Hepatic stellate cell (primary cell): ENCODE measurements around the gene CACNB2.
"Not testable (repeated sequence)": the region's sequence is repeated elsewhere in the genome, so short reads cannot be mapped to it uniquely, and the experiment has no call there.

Source experiments
- DNase-seq: peaks from one replicate; pipeline ENCODE4 v3.0.0; 2011; ENCODE audit warnings: low spot score

The CACNB2 gene

DNA sequence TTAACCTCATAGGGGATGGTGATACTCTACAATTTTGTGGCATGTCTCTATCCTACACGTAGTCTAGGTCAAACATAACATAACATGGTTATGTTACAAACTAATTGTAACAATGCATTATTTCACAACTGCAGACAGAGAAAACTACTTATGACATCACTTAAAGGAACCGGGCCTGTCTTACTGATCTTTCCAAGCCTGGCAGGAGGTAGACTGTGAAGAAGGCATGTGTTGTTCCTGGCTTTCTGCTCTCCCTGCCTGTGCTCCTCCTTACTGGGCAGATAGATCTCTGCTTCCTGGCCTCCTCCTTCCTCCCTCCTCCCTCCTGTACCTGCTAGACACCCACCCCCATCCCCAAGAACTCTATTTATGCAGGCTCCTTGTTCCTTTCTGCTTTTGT, 5.4 kb downstream of the CACNB2 start:
- no peak for DNase-seq

DNA sequence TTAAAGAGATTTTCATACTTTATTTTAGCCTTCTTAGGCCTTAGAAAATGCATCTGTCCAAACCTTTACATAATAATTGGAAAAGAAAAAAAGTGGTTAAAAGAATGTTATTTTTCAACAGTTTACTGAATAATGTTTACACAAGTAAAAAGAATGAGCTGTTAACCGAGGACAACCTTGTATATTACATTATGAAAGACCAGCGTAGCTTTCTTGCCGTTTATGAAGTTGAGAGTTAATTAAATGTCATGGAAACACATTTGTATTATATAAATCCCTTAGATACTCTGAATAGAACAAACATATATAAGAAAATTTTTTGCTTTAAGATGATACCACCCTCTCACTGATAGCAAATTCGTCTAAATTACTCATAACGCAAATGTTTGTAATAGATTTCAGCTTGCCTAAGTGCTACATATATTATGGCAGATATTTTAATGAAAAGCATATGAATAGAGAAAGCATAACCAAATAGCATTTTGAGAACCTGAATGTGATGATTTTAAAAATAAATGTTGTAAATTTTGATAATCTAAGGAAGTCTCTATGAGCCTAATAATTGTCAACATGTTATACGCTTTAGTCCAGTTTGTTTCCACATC, 9.1 kb downstream of the CACNB2 start:
- DNase-seq: no peak

DNA sequence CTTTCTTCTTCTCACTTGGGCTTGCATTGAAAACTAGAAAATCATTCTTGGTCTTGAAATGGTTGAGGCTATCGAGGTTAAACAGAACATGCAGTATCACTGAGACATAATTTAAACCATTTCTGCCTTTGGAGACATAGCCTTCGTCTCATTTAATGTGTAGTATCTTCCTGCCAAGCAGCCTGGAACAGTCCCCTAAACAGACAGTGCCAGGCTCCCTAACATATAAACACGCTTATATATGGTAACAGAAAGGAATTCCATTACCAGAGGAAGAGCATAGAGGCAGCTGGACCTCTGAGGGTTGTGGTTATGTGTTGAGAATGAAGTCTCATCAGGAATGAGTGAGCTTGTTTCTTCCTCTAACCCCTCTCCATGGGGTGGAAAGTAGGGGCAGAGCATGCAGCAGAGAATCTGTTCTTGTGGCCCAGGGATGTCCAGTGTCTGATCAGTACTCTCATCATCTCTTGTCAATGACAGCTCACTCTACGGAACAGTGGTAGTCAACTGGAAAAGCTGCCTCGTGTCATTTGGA, 11.2 kb downstream of the CACNB2 start:
- no peak for DNase-seq

DNA sequence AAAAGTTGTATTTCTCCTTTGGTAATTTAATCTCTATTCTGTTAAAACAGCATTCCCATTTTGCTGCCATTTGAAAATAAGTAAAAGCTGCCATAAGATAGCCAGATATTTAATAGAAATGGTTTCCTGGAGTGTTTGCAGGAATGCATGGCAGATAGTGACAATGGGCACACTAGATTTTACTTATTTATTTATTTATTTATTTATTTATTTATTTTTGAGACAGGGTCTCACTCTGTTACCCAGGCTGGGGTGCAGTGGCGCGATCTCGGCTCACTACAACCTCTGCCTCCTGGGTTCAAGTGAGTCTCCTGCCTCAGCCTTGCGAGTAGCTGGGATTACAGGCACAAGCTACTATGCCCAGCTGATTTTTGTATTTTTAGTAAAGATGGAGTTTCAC, 13.2 kb downstream of the CACNB2 start:
- DNase-seq: not testable (repeated sequence)

DNA sequence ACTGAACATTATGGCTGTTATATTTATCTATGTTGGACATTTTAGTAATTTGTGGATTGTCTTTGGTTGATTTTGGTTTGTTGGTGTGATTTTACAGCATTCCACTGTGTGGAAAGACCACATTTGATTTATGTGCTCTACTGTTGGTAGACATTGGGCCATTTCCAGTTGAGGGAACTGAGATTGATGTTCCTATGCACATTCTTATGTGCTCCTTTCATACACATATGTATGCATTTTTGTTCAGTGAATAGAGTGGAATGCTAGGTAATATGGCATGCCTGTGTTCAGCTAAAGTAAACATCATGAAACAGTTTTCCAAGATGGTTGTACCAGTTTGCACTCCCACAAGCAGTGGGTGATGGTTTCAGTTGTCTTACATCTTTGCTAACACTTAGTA, 15.1 kb downstream of the CACNB2 start:
- no peak for DNase-seq

DNA sequence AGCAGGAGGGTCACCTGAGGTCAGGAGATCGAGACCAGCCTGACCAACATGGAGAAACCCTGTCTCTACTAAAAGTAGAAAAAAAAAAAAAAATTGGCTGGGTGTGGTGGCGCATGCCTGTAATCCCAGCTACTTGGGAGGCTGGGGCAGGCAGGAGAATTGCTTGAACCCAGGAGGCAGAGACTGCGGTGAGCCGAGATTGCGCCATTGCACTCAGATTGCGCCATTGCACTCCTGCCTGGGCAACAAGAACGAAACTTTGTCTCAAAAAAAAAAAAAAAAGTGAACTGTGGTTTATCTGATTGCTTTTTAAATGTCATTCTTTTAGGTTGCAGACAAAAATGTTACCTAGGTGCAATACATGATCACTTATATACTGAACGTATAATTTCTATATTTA, 16.6 kb downstream of the CACNB2 start:
- DNase-seq: not testable (repeated sequence)

DNA sequence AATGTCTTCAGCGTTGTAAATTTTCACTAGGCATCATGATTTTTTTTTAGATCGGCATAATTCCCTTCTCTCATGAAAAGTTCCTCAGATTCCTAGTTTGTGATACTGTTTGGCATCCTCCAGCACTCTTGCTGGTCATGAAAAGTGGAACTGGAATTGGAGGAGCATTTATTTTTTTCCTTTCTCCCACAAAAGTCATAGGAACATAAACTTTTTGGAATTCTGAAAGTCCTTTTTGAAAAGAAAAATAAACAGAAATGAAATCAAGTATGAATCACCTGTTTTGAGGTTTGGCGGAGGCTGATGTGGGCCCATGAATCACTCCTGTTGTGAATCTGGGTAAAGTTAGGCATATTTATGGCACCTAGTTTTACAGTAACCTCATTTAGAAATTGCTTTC, 17.7 kb downstream of the CACNB2 start:
- peak; percentile 30 for DNase-seq

DNA sequence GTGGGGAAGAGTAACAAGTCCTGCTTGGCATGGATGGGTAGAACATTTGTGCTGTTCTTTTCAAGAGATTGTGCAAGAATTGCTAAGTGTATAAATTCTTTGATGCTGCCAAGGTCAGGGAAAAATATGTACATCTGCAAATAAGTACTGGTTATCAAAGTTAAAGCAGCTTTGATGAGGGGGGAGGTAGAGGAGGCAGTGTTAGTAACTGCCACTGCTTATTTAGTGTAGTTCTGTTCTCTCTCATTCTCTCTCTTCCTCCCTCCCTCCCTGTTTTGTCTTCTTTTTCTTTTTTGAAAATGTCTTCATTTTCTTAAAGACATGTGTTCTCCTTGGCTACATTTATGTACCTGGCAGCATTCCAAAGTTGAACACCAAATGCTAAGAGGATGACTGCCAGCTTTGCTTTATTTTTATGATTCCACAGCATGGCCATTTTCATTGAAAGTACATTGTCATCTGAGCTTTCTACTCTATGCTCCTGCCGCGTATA, 18.6 kb downstream of the CACNB2 start:
- no peak for DNase-seq

DNA sequence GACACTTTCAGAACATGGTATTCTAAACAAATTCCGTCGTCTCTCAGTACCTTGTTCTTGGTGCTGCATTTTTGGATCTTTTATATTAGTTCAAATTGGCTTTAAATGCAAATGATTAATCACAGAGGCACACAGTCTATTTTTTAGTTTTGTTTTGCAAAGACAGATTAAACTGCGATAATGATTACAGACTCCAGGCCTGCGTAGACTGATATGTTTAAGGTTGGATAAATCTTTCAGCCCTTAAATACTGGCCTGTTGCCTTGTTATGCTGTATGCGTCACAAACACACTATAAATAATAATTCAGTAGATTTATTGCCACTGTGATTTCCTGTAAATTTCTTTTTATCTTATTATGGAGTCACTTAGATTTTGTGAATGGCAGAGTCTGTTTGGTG, 19.3 kb downstream of the CACNB2 start:
- no peak for DNase-seq

DNA sequence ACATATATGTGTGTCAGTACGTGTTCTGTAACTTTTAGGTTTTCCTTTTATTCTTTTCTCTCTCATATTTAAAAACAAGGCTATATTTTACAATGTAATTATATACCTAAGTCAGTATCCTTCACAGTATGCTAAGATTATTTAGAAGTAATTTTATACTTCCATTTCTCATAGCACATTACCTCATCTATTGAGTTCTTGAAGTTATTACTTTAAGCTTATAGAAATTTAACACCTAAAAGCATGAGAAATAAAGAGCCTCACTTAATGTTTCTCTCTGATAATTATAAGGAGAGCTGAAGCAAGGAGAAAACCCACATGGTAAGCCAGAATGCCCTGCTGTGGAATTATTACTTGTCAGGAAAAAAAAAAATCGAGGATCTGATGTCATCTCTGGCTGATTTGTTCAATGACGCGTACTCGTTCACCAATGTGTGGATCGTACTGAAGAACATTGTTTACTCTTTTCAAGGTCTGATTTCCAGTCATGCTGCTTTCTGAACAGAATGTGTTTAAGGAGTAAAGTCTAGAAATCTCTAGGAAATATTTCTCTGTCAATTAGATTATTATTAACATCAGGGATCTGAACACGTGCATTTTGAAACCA, 21.9 kb downstream of the CACNB2 start:
- DNase-seq: no peak

DNA sequence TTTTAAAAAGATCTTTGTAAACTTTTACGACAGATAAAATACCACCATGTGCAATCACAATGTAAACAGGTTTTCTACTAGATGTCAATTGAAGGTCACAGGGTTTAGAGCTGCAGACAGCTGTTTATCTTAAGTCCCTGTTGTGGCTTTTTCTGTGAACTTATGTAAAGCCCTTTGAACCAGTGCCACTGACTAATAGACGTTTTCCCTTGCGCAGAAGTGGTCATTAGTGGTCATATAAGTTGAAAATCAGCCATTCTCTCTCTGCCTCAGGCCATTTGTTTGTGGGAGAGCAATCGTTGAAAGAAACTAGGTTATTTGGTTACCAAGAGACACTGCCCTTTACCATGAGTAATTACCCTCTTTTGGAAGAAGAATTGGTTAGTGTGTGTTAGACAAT, 23.9 kb downstream of the CACNB2 start:
- no peak for DNase-seq

DNA sequence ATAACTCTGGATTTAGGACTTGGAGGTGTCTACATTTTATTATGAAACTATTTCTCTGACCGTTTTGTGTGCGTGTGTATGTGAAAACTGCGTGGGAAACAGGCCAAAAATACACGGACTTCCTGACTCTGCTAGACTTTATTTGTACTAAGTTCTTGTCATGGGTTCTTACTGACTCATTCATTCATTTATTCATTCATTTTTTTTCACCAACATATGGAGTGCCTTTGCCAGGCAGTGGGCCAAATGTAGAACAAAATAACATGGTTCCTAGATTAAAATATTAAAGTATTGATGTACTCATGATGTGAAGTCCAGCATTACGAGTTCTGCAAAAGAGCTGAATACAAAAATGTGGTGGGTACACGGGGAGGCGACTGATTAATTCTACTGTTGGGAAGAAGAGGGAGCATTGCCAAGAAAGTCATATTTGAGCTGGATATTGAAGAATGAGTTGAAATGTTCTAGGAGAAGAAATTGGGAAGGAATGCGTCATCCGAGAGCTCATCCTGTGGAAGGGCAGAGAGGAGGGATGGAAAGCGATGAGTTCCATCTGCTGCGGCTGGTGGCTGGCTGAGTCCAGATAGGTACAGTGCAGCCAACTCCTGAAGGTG, 24.6 kb downstream of the CACNB2 start:
- peak; percentile 32 for DNase-seq

DNA sequence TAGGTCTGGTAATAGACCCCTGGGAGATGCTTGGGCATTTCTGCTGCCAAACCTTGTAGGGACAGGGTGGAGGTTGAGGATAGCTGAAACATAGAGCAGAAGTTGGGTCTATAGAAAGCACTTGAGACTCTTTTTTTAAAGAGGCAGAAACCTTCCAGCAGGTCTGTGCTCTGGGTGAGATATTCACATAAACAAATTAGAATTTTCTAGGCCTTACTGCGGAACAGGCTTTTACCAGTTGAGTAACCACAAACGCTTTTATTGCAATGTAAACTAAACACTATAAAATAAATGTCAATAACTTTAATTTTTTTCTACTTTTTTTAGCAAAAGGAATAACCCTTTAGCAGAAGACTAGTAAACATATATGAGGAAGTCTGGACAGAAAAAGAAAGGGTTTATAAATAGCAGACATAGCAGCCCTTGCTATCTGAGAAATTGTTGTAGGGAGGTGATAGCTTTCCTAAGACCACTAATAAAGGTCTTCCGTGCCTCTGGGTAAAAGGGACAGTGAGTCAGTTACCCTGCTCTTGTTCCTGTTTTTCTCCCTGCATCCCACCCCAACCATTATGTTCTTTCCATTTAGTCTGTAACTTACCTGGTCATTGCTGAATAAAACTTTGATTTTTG, 38.7 kb downstream of the CACNB2 start:
- DNase-seq: no peak

DNA sequence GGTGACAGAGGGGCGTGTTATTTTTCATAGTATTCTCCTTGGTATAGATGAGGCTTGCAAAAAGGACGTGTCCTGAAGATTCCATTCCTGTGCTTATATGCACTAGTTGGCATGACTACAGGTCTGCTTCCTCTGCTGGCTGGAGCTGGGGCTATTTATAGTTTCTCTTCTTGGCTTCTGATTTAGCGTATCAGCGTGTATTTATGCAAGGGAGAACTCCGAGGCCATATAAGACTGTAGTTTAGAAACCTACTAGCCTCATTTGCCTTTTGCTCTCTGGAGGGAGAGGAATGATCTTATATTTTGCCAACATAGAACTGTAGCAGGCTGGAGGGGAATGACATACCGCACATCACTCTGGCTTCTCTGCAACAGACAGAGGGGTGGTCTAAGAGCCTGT, 39.7 kb downstream of the CACNB2 start:
- DNase-seq: peak; percentile 52

DNA sequence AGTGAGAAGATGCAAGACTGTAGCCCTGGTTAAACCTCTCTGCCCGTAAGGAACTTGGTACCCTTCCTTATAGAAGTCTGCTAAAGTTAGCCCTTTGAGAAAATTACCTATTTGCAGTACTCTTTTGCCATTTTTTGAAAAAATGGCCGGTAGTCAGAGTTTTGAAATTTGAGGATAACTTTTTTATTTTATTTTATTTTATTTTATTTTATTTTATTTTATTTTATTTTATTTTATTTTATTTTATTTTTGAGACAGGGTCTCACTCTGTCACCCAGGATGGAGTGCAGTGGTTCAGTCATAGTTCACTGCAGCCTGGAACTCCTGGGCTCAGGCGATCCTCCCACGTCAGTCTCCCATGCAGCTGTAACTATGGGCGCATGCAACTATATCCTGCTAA, 41.2 kb downstream of the CACNB2 start:
- DNase-seq: not testable (repeated sequence)

DNA sequence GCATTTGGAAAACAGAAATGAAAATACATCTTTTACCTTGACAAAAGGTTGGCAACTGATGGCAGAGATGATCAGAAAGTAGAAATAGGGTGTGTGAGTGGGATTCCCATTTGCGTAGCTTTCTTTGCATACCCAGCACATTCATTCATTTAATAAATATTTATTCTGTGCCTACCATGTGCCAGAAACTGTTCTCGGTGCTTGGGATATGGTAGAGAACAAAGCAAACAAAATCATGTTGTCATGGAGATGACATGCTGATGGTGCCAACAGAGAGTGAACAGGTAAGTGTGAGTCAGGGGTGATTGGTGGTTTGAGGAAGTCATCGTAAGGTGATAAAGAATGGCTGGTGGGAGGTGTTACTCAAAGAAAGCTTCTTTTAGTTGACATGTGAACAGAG, 45.4 kb downstream of the CACNB2 start:
- DNase-seq: no peak

DNA sequence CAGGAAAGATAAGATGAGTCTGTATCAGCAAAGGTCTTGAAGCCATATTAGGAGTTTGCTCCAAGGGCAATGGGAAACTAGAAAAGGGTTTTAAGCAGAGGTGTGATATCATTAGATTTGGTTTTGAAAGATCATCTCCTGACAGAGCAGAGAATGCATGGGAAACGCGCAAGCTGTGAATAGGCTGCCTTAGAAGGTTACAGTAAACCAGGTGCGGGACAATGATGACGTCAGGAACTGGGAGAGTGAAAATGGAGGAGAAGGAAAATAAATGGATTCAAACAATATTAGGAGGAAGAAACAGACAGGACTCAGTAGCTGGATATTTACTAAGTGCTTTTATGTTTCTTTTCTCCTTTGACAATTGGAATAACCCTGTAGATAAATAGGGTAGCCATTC, 50.6 kb downstream of the CACNB2 start:
- DNase-seq: no peak

DNA sequence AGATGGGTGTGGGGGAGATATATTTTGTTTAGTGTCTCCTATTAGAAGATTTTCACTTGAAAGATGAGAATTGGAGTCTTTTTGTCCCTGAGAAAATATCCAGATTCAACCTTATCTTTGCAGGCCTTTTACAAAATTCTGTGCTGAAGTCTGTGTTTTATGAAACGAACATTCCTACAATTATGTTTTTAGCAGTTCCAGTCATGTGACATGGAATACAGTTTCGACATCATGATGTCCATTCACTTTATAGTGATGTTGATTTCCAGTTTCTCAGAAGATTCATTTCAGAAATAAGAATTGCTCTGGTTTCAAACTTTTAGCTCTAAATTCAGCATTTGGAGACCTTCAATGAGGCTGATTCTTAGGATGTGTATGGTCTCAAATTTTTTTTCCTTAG, 54.4 kb downstream of the CACNB2 start:
- no peak for DNase-seq

DNA sequence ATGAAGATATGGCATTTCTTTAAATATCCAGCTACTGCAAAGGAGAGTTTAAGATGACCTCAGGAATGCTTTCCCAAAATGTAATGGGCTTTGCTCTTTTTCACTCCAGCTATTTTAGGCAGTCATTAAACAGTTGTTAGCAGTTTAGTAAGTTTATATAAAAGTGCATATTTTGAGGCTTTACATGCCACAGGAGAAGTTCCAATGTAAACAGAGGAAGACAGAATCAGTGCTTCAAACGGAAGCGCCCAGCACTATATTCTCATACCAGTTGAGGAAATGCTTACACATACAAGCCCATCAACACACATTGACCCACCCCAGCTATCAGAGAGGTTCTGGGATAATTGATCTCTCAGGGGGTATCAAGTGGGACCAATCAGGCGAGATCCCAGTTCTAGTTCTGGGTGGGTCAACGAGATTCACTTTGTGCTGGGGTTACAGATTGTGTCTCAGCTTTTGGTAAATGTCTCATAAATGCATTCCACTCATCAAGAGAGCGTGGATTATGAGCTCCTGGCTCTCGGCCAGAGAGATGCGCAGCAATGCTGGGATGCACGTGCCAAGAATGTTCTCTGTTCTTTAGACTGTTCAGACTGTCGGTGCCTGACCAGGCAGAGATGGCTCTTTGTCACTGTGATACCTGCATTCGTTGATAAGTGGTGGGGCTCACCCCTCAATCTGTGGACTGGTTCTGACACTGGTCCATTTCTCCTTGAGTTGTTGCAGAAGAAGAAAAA, 55.0 kb downstream of the CACNB2 start:
- no peak for DNase-seq

DNA sequence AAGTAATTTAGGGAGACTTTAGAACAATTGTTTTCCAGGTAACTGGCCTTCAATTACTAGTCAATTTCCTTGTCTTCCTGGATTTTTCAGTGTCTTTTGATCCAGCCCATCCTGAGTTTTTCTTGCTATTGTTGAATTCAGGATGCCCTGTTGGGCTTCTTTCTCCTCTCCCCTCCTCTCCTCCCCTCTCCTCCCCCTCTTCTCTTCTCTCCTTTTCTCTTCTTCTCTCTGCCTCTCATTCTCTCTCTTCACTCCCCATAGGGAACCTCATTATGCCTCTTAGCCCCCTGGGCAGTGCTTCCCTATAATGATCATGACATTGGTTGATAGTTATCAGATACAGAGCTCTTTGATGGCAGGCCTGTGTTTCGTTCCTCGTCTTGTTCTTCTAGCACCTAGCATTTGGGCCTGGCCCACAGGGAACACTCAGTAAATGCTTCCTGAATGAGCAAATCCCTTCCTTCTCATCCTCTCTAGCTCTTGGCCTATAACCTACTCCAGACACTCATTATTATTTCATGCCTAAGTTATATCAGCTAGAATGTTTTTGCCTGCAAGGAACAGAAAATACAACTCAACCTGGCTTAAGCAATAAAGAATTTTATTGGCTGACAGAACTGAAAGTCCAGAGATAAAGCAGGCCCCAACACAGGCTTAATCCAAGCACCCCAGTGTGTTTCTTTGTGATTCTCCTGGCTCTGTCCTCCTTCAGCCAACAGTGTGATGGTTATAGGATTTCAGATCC, 56.8 kb downstream of the CACNB2 start:
- no peak for DNase-seq

DNA sequence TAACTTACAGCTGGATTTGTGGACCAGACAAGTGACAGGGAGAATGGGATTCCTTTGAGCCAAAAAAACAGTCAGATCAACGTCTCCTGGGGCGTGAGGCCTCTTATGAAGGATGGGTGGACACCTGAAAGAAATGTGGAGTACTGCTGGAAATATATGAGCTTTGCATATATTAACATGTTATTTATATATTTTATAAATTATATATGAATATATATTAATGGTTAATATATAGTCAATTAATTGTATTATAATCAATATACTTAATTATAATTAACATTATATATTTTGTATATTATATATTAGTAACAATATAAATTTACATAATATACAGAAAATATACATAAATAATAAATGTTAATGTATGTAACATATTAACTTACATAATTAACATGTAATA, 57.5 kb downstream of the CACNB2 start:
- DNase-seq: no peak

DNA sequence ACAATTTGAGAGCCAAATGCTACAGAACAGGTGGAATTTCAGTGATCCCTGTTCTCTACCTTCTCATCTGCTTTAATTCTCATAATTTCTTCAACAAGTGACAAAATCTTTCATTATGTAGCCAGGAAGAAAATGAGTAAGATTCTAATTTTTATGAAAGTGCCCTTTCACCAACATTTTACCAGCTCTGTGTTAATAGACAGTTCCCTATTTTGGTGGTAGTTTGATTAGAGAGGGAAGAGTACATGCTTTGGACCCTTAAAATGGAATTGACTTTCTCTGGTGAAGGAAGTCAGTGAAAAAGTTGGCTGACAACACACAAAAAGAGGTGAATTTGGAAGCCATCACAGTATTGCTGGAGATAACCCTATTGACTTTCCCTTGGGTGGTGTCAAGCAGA, 61.7 kb downstream of the CACNB2 start:
- DNase-seq: no peak
